SKM-1 (cell line): ENCODE measurements around the gene TBC1D5.
A peak's percentile ranks its signal among the peaks of the same experiment; 100 is the strongest.
"Not testable (repeated sequence)": the region's sequence is repeated elsewhere in the genome, so short reads cannot be mapped to it uniquely, and the experiment has no call there.

Source experiments
- DNase-seq: peaks from one replicate; lab custom pipeline; 2025; ENCODE audit not compliant: unreplicated experiment; lab: John Stamatoyannopoulos, UW

Gene TBC1D5

GRCh38 chr3:17648630-17649355 is 93.6 kb downstream of the TBC1D5 start:
- DNase-seq, result not testable (repeated sequence)

GRCh38 chr3:17645074-17645698 is 97.2 kb downstream of the TBC1D5 start:
- DNase-seq, result peak; percentile 66

GRCh38 chr3:17643691-17644090 is 98.7 kb downstream of the TBC1D5 start:
- no peak for DNase-seq

- DNase-seq, result no peak
These were observed 100.0 kb downstream of the TBC1D5 start for GRCh38 chr3:17642474-17642873.

DNA sequence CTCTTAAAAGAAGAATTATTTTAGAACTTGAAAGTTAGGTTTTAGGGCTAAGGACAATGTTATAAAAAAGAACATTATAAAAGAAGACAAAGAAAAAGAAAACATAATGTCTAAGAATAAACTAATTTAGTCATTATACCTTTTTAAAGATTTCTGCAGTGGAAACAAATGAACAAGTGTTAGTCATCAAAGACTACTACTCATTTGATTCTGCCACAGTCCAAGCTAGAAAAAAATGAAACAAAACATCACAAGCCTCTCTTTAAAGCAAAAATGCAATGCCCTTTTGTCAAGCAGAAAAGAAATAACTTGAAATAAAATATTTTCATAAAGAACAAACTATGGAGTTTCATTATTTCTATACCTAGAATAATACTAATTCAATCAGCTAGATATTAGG is 102.0 kb downstream of the TBC1D5 start:
- DNase-seq, result no peak

DNA sequence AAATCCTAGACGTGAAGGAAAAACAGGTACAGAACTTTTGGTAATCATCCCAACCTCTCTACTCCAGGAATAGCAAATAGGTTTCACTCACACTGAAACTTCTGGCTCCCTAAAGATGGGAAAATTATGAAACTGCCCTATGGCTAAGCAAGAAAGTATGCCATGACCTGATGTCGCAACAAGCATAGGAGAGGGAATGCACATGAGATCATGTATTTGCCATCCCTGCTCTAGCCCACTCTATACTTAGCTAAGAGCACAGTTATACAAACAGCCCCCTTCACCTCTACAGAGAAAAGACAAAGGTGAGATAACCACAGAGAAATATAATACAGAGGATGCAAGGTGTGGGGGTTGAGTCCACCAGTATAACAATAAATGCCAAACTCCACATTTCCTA is 102.7 kb downstream of the TBC1D5 start:
- no peak for DNase-seq

DNA sequence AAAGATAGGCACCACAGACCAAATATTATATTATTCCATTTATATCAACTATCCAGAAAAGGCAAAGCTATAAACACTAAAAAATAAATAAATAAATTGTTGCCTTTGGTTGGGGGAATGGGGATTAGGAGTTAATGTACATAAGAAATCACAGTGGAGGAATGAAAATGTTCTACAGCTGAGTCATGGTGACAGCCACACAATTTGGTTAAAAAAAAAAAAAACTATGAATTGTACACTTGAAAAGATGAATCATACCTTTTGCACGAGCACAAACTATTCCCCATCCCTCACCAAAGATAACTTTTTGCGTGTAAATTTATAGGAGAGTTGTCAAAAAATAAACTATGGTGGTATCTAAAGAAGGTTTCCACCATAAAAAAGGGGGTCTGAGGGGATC is 103.2 kb downstream of the TBC1D5 start:
- no peak for DNase-seq

DNA sequence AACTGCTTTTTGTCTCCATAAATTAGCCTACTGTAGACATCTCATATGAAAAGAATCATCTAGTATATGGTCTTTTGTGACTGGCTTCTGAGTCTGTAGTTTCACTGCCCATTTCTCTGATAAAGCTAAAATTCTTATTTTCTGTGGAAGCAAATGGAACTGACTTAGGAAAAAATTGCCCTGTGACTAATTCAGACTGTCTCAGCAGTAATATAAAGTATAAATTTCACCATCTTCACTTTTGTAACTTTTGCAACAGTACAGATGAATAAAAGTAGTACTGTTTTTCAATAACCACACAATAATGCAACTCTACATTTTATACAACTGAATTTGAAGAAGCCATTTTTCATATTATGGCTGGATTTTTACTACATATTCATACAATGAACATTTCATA is 104.1 kb downstream of the TBC1D5 start:
- no peak for DNase-seq

- DNase-seq, result not testable (repeated sequence)
These were observed 106.8 kb downstream of the TBC1D5 start for GRCh38 chr3:17635675-17636074.

GRCh38 chr3:17634964-17635363 is 107.5 kb downstream of the TBC1D5 start:
- DNase-seq, result no peak

- DNase-seq, result no peak
These were observed 108.2 kb downstream of the TBC1D5 start for GRCh38 chr3:17634201-17634600.

DNA sequence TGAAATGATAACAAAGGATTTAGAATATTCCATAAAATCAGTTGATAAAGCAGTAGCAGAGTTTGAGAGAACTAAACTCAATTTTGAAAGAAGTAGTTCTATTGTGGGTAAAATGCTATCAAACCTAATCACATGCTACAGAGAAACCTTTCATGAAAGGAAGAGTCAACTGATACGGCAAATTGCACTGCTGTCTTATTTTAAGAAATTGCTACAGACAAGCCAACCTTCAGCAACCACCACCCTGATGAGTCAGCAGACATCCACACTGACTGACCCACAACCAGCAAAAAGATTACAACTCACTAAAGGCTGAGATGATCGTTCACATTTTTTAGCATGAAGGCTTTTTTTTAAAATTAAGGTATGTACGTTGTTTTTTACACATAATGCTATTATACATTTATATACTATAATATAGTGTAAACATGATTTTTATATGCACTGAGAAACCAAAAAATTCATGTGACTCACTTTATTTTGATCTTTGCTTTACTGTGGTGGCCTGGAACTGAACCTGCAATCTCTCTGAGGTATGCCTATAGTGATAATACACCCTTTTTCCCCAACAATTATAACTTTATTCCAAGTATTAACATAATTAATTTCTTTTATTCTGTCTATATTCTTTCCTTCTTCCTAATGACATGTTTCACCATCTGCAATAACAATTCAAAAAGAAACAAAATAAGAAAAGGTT is 109.9 kb downstream of the TBC1D5 start:
- no peak for DNase-seq

DNA sequence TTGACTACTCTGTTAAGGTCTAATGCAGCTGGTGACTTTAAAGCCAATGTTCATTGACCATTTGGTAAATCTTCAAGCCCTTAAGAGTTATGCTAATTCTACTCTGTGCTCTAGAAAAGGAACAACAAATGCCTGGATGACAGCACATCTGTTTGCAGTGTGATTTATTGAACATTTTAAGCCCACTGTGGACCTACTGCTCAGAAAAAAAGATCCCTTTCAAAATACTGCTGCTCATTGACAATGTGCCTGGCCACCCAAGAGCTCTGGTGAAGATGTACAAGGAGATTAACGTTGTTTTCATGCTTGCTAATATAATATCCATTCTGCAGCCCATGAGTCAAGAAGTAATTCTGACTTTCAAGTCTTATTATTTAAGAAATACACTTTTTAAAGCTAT is 110.8 kb downstream of the TBC1D5 start:
- no peak for DNase-seq

GRCh38 chr3:17629400-17629799 is 113.0 kb downstream of the TBC1D5 start:
- DNase-seq, result no peak

DNA sequence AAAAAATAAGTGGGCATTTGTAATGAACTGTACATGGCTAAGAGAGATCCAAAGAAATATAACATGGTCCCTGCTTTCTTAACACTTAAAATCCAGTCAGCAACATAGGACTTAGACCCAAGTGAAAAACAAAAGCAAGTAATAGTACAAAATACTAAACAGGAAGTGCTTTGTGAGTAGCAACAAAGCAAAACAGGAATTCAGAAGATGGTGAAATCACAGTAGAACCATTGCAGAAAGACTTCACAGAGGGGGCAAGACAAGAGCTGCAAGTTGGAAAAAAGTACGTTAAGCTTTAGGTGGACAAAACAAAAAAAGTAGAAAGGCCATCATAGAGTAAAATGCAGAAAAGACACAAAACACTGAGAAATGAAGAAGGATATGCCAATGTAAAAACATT is 116.0 kb downstream of the TBC1D5 start:
- DNase-seq, result no peak

DNA sequence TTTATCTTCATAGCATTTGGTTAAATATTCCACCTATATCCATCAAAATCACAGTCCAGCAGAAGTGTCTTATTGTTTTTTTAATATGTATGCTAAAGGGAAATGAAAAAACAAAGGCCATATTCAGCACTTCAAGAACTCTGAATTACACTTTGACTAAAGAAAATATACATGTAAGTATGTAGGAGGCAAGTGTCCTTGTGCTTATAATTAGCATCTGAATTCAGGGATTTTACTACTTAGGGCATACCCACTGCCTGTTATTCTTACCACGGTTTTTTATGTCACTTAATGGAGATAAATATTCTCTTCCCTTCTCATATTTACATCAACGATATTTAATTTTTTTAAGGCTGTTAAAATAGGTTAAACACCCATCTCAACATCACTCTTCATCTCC is 117.3 kb downstream of the TBC1D5 start:
- DNase-seq, result no peak

GRCh38 chr3:17623464-17623863 is 119.0 kb downstream of the TBC1D5 start:
- DNase-seq, result no peak

DNA sequence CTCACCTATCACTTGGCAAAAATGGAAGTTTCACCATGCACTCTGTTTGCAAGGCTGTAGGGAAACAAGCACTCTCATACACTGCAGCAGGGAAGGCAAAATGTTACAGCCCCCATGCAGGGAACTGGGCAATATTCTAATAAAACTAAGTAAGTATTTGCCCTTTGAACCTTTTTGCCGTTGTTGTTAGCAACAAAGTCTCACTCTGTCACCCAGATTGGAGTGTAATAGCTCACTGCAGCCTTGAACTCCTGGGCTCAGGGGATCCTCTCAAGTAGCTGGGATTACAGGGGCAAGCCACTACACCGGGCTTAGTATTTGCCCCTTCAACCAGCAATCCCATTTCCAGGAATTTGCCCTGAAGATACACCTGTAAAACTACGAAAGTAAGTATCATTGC is 122.5 kb downstream of the TBC1D5 start:
- no peak for DNase-seq

DNA sequence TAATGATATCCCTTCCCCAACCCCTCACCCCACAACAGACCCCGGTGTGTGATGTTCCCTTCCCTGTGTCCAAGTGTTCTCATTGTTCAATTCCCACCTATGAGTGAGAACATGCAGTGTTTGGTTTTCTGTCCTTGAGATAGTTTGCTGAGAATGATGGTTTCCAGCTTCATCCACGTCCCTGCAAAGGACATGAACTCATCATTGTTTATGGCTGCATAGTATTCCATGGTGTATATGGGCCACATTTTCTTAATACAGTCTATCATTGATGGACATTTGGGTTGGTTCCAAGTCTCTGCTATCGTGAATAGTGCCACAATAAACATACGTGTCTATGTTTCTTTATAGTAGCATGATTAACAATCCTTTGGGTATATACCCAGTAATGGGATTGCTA is 129.4 kb downstream of the TBC1D5 start:
- DNase-seq, result not testable (repeated sequence)

GRCh38 chr3:17607905-17608304 is 134.5 kb downstream of the TBC1D5 start:
- no peak for DNase-seq

GRCh38 chr3:17605934-17606333 is 136.5 kb downstream of the TBC1D5 start:
- no peak for DNase-seq

- no peak for DNase-seq
These were observed 137.4 kb downstream of the TBC1D5 start for GRCh38 chr3:17605032-17605431.
